WTC11 (cell line): ENCODE measurements around the gene DNAJC17. TPM values are rescaled to one million over a fixed set of nuclear protein-coding genes. Genes with fewer than 3 reads are reported as not detected.

Experiments
- ATAC-seq: fragments of 200-7000 bp; cut with Tn5 transposase; 2 replicates; pipeline ENCODE4 v1.10.0; 2021; ENCODE audit warnings: mild to moderate bottlenecking, moderate library complexity
- CTCF ChIA-PET: fragments of 300-600 bp; sonication (Branson Sonifier 250); formaldehyde crosslinking; loops from one replicate; lab custom pipeline; 2021; ENCODE audit warnings: antibody characterized with exemption; lab: Charles Lee
- POLR2A ChIA-PET: fragments of 350-600 bp; sonication (Branson Sonifier 250); formaldehyde crosslinking; loops from one replicate; lab custom pipeline; 2021; ENCODE audit warnings: antibody characterized with exemption; lab: Charles Lee
- DNase-seq: peaks from one replicate; pipeline ENCODE4 v3.0.0; 2021; ENCODE audit warnings: low spot score
- H3K27ac Mint-ChIP-seq: 2 replicates; pipeline ENCODE4 v1.8.0; 2021; ENCODE audit warnings: mixed read lengths
- H3K27me3 Mint-ChIP-seq: 2 replicates; pipeline ENCODE4 v1.8.0; 2021; ENCODE audit warnings: low read depth, mild to moderate bottlenecking, moderate library complexity, mixed read lengths
- H3K36me3 Mint-ChIP-seq: 2 replicates; pipeline ENCODE4 v1.8.0; 2021; ENCODE audit warnings: mixed read lengths
- H3K4me1 Mint-ChIP-seq: 2 replicates; pipeline ENCODE4 v1.8.0; 2022; ENCODE audit warnings: mixed read lengths
- H3K4me3 Mint-ChIP-seq: 2 replicates; pipeline ENCODE4 v1.8.0; 2021; ENCODE audit warnings: mild to moderate bottlenecking, moderate library complexity, mixed read lengths
- H3K9me3 Mint-ChIP-seq: 2 replicates; pipeline ENCODE4 v1.8.0; 2021; ENCODE audit warnings: mixed read lengths
- CBFB ChIP-seq: sonication (generic); formaldehyde crosslinking; IDR thresholded peaks from 2 replicates; pipeline ENCODE4 v1.8.1; 2022; ENCODE audit warnings: mild to moderate bottlenecking, low read depth, missing genetic modification reagents
- NFE2L1 ChIP-seq: sonication (generic); formaldehyde crosslinking; IDR thresholded peaks from 2 replicates; pipeline ENCODE4 v1.8.1; 2023; ENCODE audit warnings: missing genetic modification reagents
- RORB ChIP-seq: fragments of 250-450 bp; sonication (Bioruptor Pico); IDR thresholded peaks from 2 replicates; pipeline ENCODE4 v1.9.0; 2021; ENCODE audit warnings: mild to moderate bottlenecking
- TEAD1 ChIP-seq: sonication (generic); formaldehyde crosslinking; IDR thresholded peaks from 2 replicates; pipeline ENCODE4 v1.8.0; 2022; ENCODE audit warnings: mild to moderate bottlenecking, missing genetic modification reagents
- TP53 ChIP-seq: sonication (generic); formaldehyde crosslinking; IDR thresholded peaks from 2 replicates; pipeline ENCODE4 v1.8.1; 2023; ENCODE audit warnings: mild to moderate bottlenecking, missing genetic modification reagents
- ZNF232 ChIP-seq: sonication (generic); formaldehyde crosslinking; IDR thresholded peaks from 2 replicates; pipeline ENCODE4 v1.8.0; 2022; ENCODE audit warnings: mild to moderate bottlenecking, missing genetic modification reagents
- ZNF671 ChIP-seq: fragments of 250-450 bp; sonication (Bioruptor Pico); IDR thresholded peaks from 2 replicates; pipeline ENCODE4 v1.8.0; 2021; ENCODE audit warnings: mild to moderate bottlenecking
- total RNA-seq: library from RNA; stranded (reverse); gene quantifications from 3 replicates; pipeline ENCODE4 v1.2.3, GENCODE V29; 2021
- TF ChIP-seq, protein P1 (sequence below): sonication (generic); formaldehyde crosslinking; IDR thresholded peaks from 2 replicates; pipeline ENCODE4 v1.8.0; 2022; ENCODE audit warnings: mild to moderate bottlenecking, missing genetic modification reagents
- TF ChIP-seq, protein P2 (sequence below): sonication (generic); formaldehyde crosslinking; IDR thresholded peaks from 2 replicates; pipeline ENCODE4 v1.8.0; 2023; ENCODE audit warnings: mild to moderate bottlenecking, missing genetic modification reagents
- TF ChIP-seq, protein P3 (sequence below): fragments of 250-450 bp; sonication (Bioruptor Pico); IDR thresholded peaks from 2 replicates; pipeline ENCODE4 v1.9.0; 2021; ENCODE audit warnings: moderate library complexity, mild to moderate bottlenecking, inconsistent platforms, borderline replicate concordance
- TF ChIP-seq, protein P4 (sequence below): sonication (generic); formaldehyde crosslinking; IDR thresholded peaks from 2 replicates; pipeline ENCODE4 v1.8.1; 2023; ENCODE audit warnings: mild to moderate bottlenecking, missing genetic modification reagents, borderline replicate concordance
- TF ChIP-seq, protein P5 (sequence below): sonication (generic); formaldehyde crosslinking; conservative IDR thresholded peaks from 2 replicates; pipeline ENCODE4 v1.8.1; 2023; ENCODE audit warnings: mild to moderate bottlenecking, low read depth, missing genetic modification reagents, moderate library complexity
- TF ChIP-seq, protein P6 (sequence below): fragments of 200-600 bp; IDR thresholded peaks from 2 replicates; pipeline ENCODE4 v1.8.0; 2022; ENCODE audit warnings: antibody characterized with exemption
- TF ChIP-seq, protein P7 (sequence below): sonication (generic); formaldehyde crosslinking; IDR thresholded peaks from 2 replicates; pipeline ENCODE4 v1.8.1; 2023; ENCODE audit warnings: mild to moderate bottlenecking, missing genetic modification reagents, moderate library complexity
- TF ChIP-seq, protein P8 (sequence below): fragments of 250-450 bp; sonication (Bioruptor Pico); conservative IDR thresholded peaks from 2 replicates; pipeline ENCODE4 v1.9.0; 2021; ENCODE audit warnings: mild to moderate bottlenecking

The DNAJC17 gene
- total RNA-seq, 1 experiment from 2014 or later, result 49.8 TPM

DNA sequence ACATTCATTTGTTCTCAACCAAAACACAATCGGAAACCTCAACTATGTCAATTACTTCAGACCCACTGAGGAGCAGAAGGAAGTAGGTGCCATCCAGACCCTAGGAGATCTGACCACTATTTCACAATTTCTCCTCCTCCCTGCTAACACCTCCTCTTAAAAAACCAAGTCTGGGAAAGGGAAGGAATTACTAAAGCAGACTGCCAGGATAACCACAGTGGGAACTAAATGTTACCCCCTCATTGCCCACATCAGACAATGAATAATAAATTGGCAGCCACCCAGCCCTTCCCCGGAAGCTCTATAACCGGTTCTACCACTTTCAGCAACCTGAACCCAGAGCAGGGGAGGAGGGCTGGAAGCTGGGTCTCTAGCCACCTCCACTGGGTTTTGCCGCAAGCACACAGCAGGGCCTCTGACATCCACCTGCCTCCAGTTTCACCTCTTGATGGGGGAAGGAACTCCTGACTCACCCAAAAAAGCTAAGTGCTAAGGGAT, 19.9 kb downstream of the DNAJC17 start:
- DNase-seq (peak; percentile 80), ATAC-seq (peak; percentile 88)
- Mint-ChIP-seq H3K27ac (peak overlapping the region; percentile 95), H3K4me1 (peaks cover 57% of the 10 kb centered on the region), H3K4me3 (peak overlapping the region; percentile 53), H3K27me3 (no peaks in the 10 kb centered on the region), H3K9me3 (no peaks in the 10 kb centered on the region)
- ChIA-PET POLR2A (interaction anchor here (0.7 to 1.6 kb wide), 5 partner anchors 9 to 70 kb away, joined by 3 to 7 read pairs (median 3); partner anchors contain the start of gene SPINT1), CTCF (interaction anchor here (0.6 to 4.0 kb wide), 15 partner anchors 10 to 193 kb away, joined by 3 to 65 read pairs (median 4); partner anchors contain the start of genes GCHFR, SPINT1 and VPS18)
- TF ChIP-seq RORB (CRISPR knock-in tag), result no peak
- TF ChIP-seq, protein P1, sequence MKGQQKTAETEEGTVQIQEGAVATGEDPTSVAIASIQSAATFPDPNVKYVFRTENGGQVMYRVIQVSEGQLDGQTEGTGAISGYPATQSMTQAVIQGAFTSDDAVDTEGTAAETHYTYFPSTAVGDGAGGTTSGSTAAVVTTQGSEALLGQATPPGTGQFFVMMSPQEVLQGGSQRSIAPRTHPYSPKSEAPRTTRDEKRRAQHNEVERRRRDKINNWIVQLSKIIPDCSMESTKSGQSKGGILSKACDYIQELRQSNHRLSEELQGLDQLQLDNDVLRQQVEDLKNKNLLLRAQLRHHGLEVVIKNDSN (CRISPR knock-in tag), result no peak
- TF ChIP-seq, protein P2, sequence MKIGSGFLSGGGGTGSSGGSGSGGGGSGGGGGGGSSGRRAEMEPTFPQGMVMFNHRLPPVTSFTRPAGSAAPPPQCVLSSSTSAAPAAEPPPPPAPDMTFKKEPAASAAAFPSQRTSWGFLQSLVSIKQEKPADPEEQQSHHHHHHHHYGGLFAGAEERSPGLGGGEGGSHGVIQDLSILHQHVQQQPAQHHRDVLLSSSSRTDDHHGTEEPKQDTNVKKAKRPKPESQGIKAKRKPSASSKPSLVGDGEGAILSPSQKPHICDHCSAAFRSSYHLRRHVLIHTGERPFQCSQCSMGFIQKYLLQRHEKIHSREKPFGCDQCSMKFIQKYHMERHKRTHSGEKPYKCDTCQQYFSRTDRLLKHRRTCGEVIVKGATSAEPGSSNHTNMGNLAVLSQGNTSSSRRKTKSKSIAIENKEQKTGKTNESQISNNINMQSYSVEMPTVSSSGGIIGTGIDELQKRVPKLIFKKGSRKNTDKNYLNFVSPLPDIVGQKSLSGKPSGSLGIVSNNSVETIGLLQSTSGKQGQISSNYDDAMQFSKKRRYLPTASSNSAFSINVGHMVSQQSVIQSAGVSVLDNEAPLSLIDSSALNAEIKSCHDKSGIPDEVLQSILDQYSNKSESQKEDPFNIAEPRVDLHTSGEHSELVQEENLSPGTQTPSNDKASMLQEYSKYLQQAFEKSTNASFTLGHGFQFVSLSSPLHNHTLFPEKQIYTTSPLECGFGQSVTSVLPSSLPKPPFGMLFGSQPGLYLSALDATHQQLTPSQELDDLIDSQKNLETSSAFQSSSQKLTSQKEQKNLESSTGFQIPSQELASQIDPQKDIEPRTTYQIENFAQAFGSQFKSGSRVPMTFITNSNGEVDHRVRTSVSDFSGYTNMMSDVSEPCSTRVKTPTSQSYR (CRISPR knock-in tag), result 0 out of 2 replicates have a peak, but pooled peaks have one; percentile 57
- no peak for TF ChIP-seq TP53
- TF ChIP-seq, protein P3, sequence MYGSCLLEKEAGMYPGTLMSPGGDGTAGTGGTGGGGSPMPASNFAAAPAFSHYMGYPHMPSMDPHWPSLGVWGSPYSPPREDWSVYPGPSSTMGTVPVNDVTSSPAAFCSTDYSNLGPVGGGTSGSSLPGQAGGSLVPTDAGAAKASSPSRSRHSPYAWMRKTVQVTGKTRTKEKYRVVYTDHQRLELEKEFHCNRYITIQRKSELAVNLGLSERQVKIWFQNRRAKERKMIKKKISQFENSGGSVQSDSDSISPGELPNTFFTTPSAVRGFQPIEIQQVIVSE (CRISPR knock-in tag), result no peak
- TF ChIP-seq TEAD1 (CRISPR knock-in tag), result peak; percentile 62; the same call in 1 of the 2 replicates
- TF ChIP-seq CBFB (CRISPR knock-in tag), result no peak
- TF ChIP-seq, all 79 proteins: peak for 2
- peaks cover 6% of the 10 kb centered on the region; the same call in 1 of the 2 replicates for H3K36me3 Mint-ChIP-seq

DNA sequence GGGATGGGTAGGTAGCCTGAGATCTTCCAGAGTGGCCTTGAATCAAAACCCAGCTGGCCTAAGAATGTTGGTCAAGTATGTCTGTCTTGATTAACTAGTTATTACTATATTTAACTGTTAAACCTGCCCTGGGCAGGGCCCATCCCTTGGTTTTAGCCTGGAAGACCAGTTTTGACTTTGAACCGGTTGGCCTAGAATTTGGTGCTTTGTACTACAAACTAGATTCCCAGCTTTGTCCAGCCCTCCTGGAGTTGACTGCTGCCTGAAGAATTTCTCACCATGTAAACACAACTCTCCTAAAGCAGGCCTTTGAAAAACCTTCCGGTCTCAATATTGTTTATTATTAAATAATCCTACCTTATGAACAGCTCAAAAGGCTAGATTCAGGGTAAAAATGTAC, 21.5 kb downstream of the DNAJC17 start:
- H3K27ac Mint-ChIP-seq, result peak overlapping the region; percentile 90
- H3K4me3 Mint-ChIP-seq, result no peak overlapping the region
- ChIA-PET POLR2A (interaction anchor here (1.0 kb wide), 1 partner anchor 108 kb away, joined by 3 read pairs; no protein-coding TSS in a partner anchor), CTCF (interaction anchor here (0.6 to 4.0 kb wide), 18 partner anchors 15 to 109 kb away, joined by 3 to 65 read pairs (median 6); partner anchors contain the start of genes DNAJC17, GCHFR, RAD51 and SPINT1)
- DNase-seq (no peak), ATAC-seq (no peak)
- H3K27me3 Mint-ChIP-seq, result no peaks in the 10 kb centered on the region
- H3K4me1 Mint-ChIP-seq, result peaks cover 57% of the 10 kb centered on the region
- H3K36me3 Mint-ChIP-seq, result no peaks in the 10 kb centered on the region
- no peaks in the 10 kb centered on the region for H3K9me3 Mint-ChIP-seq
- TF ChIP-seq, protein P4, sequence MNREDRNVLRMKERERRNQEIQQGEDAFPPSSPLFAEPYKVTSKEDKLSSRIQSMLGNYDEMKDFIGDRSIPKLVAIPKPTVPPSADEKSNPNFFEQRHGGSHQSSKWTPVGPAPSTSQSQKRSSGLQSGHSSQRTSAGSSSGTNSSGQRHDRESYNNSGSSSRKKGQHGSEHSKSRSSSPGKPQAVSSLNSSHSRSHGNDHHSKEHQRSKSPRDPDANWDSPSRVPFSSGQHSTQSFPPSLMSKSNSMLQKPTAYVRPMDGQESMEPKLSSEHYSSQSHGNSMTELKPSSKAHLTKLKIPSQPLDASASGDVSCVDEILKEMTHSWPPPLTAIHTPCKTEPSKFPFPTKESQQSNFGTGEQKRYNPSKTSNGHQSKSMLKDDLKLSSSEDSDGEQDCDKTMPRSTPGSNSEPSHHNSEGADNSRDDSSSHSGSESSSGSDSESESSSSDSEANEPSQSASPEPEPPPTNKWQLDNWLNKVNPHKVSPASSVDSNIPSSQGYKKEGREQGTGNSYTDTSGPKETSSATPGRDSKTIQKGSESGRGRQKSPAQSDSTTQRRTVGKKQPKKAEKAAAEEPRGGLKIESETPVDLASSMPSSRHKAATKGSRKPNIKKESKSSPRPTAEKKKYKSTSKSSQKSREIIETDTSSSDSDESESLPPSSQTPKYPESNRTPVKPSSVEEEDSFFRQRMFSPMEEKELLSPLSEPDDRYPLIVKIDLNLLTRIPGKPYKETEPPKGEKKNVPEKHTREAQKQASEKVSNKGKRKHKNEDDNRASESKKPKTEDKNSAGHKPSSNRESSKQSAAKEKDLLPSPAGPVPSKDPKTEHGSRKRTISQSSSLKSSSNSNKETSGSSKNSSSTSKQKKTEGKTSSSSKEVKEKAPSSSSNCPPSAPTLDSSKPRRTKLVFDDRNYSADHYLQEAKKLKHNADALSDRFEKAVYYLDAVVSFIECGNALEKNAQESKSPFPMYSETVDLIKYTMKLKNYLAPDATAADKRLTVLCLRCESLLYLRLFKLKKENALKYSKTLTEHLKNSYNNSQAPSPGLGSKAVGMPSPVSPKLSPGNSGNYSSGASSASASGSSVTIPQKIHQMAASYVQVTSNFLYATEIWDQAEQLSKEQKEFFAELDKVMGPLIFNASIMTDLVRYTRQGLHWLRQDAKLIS (CRISPR knock-in tag), result no peak
- TF ChIP-seq, protein P5, sequence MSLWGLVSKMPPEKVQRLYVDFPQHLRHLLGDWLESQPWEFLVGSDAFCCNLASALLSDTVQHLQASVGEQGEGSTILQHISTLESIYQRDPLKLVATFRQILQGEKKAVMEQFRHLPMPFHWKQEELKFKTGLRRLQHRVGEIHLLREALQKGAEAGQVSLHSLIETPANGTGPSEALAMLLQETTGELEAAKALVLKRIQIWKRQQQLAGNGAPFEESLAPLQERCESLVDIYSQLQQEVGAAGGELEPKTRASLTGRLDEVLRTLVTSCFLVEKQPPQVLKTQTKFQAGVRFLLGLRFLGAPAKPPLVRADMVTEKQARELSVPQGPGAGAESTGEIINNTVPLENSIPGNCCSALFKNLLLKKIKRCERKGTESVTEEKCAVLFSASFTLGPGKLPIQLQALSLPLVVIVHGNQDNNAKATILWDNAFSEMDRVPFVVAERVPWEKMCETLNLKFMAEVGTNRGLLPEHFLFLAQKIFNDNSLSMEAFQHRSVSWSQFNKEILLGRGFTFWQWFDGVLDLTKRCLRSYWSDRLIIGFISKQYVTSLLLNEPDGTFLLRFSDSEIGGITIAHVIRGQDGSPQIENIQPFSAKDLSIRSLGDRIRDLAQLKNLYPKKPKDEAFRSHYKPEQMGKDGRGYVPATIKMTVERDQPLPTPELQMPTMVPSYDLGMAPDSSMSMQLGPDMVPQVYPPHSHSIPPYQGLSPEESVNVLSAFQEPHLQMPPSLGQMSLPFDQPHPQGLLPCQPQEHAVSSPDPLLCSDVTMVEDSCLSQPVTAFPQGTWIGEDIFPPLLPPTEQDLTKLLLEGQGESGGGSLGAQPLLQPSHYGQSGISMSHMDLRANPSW (CRISPR knock-in tag), result no peak
- TF ChIP-seq, protein P6, sequence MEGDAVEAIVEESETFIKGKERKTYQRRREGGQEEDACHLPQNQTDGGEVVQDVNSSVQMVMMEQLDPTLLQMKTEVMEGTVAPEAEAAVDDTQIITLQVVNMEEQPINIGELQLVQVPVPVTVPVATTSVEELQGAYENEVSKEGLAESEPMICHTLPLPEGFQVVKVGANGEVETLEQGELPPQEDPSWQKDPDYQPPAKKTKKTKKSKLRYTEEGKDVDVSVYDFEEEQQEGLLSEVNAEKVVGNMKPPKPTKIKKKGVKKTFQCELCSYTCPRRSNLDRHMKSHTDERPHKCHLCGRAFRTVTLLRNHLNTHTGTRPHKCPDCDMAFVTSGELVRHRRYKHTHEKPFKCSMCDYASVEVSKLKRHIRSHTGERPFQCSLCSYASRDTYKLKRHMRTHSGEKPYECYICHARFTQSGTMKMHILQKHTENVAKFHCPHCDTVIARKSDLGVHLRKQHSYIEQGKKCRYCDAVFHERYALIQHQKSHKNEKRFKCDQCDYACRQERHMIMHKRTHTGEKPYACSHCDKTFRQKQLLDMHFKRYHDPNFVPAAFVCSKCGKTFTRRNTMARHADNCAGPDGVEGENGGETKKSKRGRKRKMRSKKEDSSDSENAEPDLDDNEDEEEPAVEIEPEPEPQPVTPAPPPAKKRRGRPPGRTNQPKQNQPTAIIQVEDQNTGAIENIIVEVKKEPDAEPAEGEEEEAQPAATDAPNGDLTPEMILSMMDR, result no peak
- no peak for TF ChIP-seq ZNF671 (CRISPR knock-in tag)
- TF ChIP-seq, protein P7, sequence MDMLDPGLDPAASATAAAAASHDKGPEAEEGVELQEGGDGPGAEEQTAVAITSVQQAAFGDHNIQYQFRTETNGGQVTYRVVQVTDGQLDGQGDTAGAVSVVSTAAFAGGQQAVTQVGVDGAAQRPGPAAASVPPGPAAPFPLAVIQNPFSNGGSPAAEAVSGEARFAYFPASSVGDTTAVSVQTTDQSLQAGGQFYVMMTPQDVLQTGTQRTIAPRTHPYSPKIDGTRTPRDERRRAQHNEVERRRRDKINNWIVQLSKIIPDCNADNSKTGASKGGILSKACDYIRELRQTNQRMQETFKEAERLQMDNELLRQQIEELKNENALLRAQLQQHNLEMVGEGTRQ, result no peak
- TF ChIP-seq RORB (CRISPR knock-in tag), result no peak
- TF ChIP-seq CBFB (CRISPR knock-in tag), result no peak
- TF ChIP-seq NFE2L1 (CRISPR knock-in tag), result no peak
- no peak for TF ChIP-seq ZNF232 (CRISPR knock-in tag)
- TF ChIP-seq, protein P8, sequence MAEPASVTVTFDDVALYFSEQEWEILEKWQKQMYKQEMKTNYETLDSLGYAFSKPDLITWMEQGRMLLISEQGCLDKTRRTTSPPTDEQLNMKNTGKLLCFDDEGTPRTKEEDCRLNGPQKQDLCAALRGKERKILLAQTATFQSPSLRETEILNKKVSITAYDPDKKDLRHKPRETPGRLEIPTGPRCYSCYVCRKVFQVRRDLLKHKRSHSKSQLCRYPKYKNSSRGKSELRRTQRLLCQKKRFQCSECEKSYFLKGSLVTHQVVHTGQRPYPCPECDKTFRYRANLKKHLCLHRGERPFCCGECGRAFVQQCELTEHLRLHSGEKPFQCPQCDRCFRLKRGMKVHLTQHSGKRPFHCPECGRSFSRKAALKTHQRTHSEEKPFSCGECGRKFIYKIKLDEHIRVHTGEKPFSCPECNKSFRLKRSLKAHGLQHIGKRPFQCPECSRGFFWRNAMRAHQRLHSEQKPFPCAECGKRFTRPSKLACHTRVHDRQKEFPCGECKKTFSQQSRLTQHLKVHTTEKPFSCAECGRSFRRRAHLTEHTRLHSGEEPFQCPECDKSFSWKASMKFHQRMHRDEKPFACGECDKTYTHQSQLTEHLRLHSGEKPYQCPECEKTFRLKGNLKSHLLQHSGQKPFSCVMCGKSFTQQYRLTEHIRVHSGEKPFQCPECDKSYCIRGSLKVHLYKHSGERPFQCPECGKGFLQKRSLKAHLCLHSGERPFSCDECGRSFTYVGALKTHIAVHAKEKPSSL (CRISPR knock-in tag), result no peak
